Testis (tissue), 2 donors: ENCODE results near the gene BCAR3.

Source experiments
- CTCF ChIP-seq, 3 experiments: fragments of 450-650 bp in 2 of 3; fragments of 200-600 bp in 1 of 3; sonication (generic) in 1 of 3; IDR thresholded peaks; one replicate each; pipeline ENCODE4 v1.5.1; 2016 to 2019; ENCODE audit warnings: antibody characterized with exemption in 3 of 3, mild to moderate bottlenecking in 2 of 3, moderate library complexity in 1 of 3
- POLR2A ChIP-seq: fragments of 450-650 bp; IDR thresholded peaks from one replicate; pipeline ENCODE4 v1.6.1; 2017; ENCODE audit warnings: antibody characterized with exemption, mild to moderate bottlenecking, moderate library complexity

GRCh38 chr1:93556291-93556690, 125.3 kb downstream of the BCAR3 start:
- TF ChIP-seq CTCF (IDR thresholded peaks at IDR 0.05) (no peak), POLR2A (no peak)
